Glutamatergic neuron (in vitro differentiated cells): ENCODE results near the gene SOX4. TPM values are rescaled to one million over a fixed set of nuclear protein-coding genes. Genes with fewer than 3 reads are reported as not detected.

Source experiments
- DNase-seq: peaks from one replicate; pipeline ENCODE4 v3.0.0; 2022
- H3K27ac Mint-ChIP-seq: one replicate; pipeline ENCODE4 v1.8.0; 2020; ENCODE audit warnings: mild to moderate bottlenecking, mixed read lengths, inconsistent platforms; ENCODE audit not compliant: unreplicated experiment
- H3K27me3 Mint-ChIP-seq: one replicate; pipeline ENCODE4 v1.8.0; 2020; ENCODE audit warnings: mild to moderate bottlenecking, moderate library complexity, mixed read lengths, inconsistent platforms; ENCODE audit not compliant: unreplicated experiment
- H3K36me3 Mint-ChIP-seq: one replicate; pipeline ENCODE4 v1.8.0; 2020; ENCODE audit warnings: mild to moderate bottlenecking, mixed read lengths, inconsistent platforms; ENCODE audit not compliant: unreplicated experiment
- H3K4me1 Mint-ChIP-seq: one replicate; pipeline ENCODE4 v1.8.0; 2020; ENCODE audit warnings: mild to moderate bottlenecking, low read depth, mixed read lengths, inconsistent platforms; ENCODE audit not compliant: unreplicated experiment
- H3K4me3 Mint-ChIP-seq: one replicate; pipeline ENCODE4 v1.8.0; 2020; ENCODE audit warnings: mild to moderate bottlenecking, mixed read lengths, inconsistent platforms; ENCODE audit not compliant: unreplicated experiment
- H3K9me3 Mint-ChIP-seq: one replicate; pipeline ENCODE4 v1.8.0; 2020; ENCODE audit warnings: mild to moderate bottlenecking, moderate library complexity, mixed read lengths, inconsistent platforms; ENCODE audit not compliant: unreplicated experiment
- total RNA-seq: library from RNA; stranded (reverse); fragmentation: NEBNext Ultra II Directional; extraction: Animal tissue kit (Norgen Biotek cat#: 25700); gene quantifications from one replicate; pipeline ENCODE4 v1.2.1, GENCODE V29; 2021; ENCODE audit not compliant: unreplicated experiment
- TF ChIP-seq, protein P1 (sequence below): fragments of 200-600 bp; sonication (generic); IDR thresholded peaks from one replicate; pipeline ENCODE4 v1.5.0; 2021; ENCODE audit not compliant: partially characterized antibody, unreplicated experiment

The SOX4 gene
- total RNA-seq, 1 donor from 2014 or later = 269 TPM

DNA sequence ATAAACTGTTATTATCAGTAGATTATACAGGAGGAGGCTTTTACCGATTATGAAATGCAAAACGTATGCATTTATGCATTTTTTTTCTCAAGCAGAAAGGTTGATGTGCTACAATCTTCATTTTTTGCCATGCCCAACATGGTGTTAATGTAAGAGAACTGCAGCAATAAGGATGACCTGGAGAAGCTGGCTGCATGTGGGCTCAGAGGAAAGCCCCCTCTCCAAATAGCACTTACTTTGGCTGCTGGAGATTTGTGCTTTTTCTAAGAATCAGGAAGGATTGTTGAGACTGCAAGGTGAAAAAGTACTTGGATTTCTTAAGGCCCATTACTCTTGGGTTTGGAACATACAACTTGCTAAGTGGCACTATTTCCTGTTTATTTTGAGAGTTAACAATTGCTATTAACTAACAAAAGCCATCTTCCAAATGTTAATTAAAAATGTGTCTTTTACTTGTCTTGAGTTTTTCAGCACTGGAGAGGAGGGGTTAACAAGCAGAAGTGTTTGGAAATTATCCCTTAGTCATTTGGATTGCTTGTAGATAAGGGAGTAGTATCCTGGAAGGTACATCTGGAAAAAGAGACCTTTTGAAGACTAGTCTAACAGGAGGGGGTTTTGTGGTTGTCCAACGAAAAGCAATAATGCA lies 5.6 kb downstream of the SOX4 start:
- no peak for DNase-seq
- peaks cover 20% of the 10 kb centered on the region for H3K27me3 Mint-ChIP-seq
- H3K36me3 Mint-ChIP-seq = peaks cover 16% of the 10 kb centered on the region

DNA sequence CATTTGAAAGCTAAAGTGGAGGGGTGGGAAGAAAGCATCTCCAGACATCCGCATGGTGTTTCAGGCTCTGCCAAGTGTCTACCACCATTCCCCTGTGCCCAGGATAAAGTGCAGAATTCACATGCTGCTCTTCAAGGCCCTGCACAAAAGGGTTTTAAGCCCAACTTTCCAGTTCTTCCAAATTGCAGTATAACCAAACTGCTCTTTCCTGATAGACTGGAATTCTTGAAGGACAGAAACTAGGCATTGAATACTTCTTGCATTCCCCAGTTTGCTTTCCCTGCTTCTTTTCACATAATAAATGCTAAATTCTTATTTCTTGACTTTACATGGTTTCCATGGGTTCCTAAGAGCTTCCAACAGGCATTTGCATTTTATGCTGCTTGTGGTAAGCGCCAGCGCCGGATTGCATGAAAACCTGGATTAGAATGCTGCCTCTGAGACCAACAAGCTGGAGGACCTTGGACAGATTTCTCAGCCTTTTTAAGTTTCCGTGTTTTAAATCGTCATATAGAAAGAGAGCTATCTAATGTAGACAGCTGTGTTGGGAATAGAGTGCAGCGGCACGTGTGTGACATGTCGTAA lies 7.9 kb downstream of the SOX4 start:
- peaks cover 8% of the 10 kb centered on the region for H3K27me3 Mint-ChIP-seq
- H3K4me1 Mint-ChIP-seq = peaks cover 24% of the 10 kb centered on the region
- DNase-seq = no peak
- peak overlapping the region; percentile 12 for H3K27ac Mint-ChIP-seq
- peaks cover 29% of the 10 kb centered on the region for H3K9me3 Mint-ChIP-seq
- peaks cover 16% of the 10 kb centered on the region for H3K36me3 Mint-ChIP-seq
- H3K4me3 Mint-ChIP-seq = no peak overlapping the region
- TF ChIP-seq, protein P1, sequence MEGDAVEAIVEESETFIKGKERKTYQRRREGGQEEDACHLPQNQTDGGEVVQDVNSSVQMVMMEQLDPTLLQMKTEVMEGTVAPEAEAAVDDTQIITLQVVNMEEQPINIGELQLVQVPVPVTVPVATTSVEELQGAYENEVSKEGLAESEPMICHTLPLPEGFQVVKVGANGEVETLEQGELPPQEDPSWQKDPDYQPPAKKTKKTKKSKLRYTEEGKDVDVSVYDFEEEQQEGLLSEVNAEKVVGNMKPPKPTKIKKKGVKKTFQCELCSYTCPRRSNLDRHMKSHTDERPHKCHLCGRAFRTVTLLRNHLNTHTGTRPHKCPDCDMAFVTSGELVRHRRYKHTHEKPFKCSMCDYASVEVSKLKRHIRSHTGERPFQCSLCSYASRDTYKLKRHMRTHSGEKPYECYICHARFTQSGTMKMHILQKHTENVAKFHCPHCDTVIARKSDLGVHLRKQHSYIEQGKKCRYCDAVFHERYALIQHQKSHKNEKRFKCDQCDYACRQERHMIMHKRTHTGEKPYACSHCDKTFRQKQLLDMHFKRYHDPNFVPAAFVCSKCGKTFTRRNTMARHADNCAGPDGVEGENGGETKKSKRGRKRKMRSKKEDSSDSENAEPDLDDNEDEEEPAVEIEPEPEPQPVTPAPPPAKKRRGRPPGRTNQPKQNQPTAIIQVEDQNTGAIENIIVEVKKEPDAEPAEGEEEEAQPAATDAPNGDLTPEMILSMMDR = no peak

More for the DNA sequence above, 5.6 kb downstream of the SOX4 start:
- TF ChIP-seq, protein P1 = no peak
- Mint-ChIP-seq H3K4me3 (peak overlapping the region; percentile 97), H3K9me3 (peaks cover 42% of the 10 kb centered on the region), H3K4me1 (peaks cover 24% of the 10 kb centered on the region), H3K27ac (peak overlapping the region; percentile 96)

DNA sequence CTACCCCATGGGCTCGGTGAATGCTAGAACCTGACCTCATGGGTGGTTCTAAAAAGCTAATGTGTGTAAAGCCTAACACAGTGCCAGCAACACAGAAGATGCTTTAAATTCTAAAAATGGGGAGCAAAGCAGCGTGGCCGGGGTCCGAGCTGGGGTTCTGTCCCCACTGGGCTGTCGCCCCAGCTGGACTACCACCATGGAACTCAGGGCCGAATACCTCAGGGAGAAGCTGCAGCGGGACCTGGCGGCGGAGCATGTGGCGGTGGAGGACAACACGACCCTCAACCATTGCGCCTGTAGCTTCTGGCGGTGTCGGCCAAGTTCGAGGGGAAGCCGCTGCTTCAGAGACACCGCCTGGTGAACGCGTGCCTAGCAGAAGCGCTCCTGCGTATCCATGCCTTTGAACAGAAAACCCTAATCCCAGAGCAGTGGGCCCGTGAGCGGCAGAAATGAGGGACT lies 8.4 kb downstream of the SOX4 start:
- TF ChIP-seq, protein P1 = no peak
- DNase-seq = no peak
- H3K36me3 Mint-ChIP-seq = peaks cover 15% of the 10 kb centered on the region
- peak overlapping the region; percentile 12 for H3K27ac Mint-ChIP-seq
- peaks cover 3% of the 10 kb centered on the region for H3K27me3 Mint-ChIP-seq
- peaks cover 24% of the 10 kb centered on the region for H3K4me1 Mint-ChIP-seq
- H3K4me3 Mint-ChIP-seq = no peak overlapping the region
- peaks cover 23% of the 10 kb centered on the region for H3K9me3 Mint-ChIP-seq

DNA sequence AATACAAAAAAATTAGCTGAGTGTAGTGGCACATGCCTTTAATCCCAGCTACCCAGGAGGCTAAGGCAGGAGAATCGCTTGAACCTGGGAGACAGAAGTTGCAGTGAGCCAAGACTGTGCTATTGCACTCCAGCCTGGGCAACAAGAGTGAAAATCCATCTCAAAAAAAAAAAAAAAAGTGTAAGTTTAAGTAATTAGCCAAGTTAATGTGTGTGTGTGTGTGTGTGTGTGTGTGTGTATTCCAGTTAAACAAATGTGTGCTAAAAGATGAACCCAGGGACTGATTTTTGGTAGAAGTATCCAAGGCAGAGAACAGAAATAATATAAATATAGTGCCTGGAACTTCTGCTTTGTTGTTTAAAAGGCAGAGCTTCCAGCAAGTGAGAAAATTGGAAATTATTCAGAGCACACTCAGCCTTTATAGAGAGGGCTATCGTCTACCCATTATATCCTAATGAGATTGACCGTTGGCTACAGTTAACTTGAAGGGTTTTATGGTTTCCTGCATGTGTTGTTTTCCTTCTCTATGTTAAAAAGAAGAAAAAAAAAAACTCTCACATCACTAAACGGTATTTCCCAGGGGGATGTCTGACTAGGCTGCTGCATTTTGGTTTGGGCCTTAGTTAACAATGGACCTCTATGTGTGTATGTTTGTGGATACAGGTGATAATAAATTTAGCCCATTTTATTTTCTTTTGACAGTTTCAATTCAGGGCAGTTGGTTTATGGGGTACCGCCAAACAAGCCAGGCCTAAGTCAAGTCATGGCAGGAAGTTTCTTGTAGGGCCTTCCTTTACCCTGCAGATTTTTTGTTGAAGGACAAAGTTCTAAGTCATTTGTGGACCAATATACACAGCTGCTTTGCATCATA lies 9.8 kb downstream of the SOX4 start:
- no peak for DNase-seq
- TF ChIP-seq, protein P1 = no peak
- Mint-ChIP-seq H3K36me3 (peaks cover 6% of the 10 kb centered on the region), H3K4me1 (peaks cover 24% of the 10 kb centered on the region), H3K27me3 (no peaks in the 10 kb centered on the region), H3K9me3 (peaks cover 20% of the 10 kb centered on the region), H3K27ac (no peak overlapping the region), H3K4me3 (no peak overlapping the region)
